GM12878 (cell line): ENCODE measurements around the gene NR1D2. TPM values are rescaled to one million over a fixed set of nuclear protein-coding genes. Genes with fewer than 3 reads are reported as not detected.

Experiments used
- BCLAF1 ChIP-seq: fragments of 450-650 bp; IDR thresholded peaks from 2 replicates; pipeline ENCODE4 v1.6.1; 2017; ENCODE audit warnings: antibody characterized with exemption, mild to moderate bottlenecking, moderate library complexity
- BRCA1 ChIP-seq: IDR thresholded peaks from 2 replicates; pipeline ENCODE4 v1.6.1; 2011; ENCODE audit warnings: low read depth, low read length, improper control_type of control experiment
- CEBPB ChIP-seq, 2 experiments: fragments of 150-350 bp in 1 of 2; IDR thresholded peaks; 2 replicates each; pipeline ENCODE4 v1.6.1; 2012 to 2014; ENCODE audit warnings: low read depth in 2 of 2, low read length in 2 of 2, borderline replicate concordance in 1 of 2, inconsistent platforms in 1 of 2
- EED ChIP-seq: sonication (generic); IDR thresholded peaks from 2 replicates; pipeline ENCODE4 v1.6.1; 2016; ENCODE audit warnings: antibody characterized with exemption, low read depth
- IRF4 ChIP-seq: IDR thresholded peaks from 2 replicates; pipeline ENCODE4 v1.6.1; 2011; ENCODE audit warnings: low read depth, low read length
- LARP7 ChIP-seq: fragments of 450-650 bp; IDR thresholded peaks from 2 replicates; pipeline ENCODE4 v1.6.1; 2017; ENCODE audit warnings: mild to moderate bottlenecking
- MXI1 ChIP-seq: fragments of 150-350 bp; IDR thresholded peaks from 2 replicates; pipeline ENCODE4 v1.6.1; 2011; ENCODE audit warnings: low read depth, mild to moderate bottlenecking, inconsistent platforms, low read length, improper control_type of control experiment
- NFXL1 ChIP-seq: fragments of 450-650 bp; IDR thresholded peaks from 2 replicates; pipeline ENCODE4 v1.6.1; 2017; ENCODE audit warnings: antibody characterized with exemption, mild to moderate bottlenecking, borderline replicate concordance
- PBX3 ChIP-seq: IDR thresholded peaks from 2 replicates; pipeline ENCODE4 v1.6.1; 2011; ENCODE audit warnings: mild to moderate bottlenecking, low read depth, low read length, moderate library complexity; ENCODE audit not compliant: insufficient replicate concordance
- POLR2AphosphoS2 ChIP-seq: IDR thresholded peaks from 2 replicates; pipeline ENCODE4 v1.6.1; 2011; ENCODE audit warnings: low read depth, mild to moderate bottlenecking, low read length, improper control_type of control experiment, moderate library complexity
- RAD51 ChIP-seq: fragments of 450-650 bp; IDR thresholded peaks from 2 replicates; pipeline ENCODE4 v1.6.1; 2016; ENCODE audit warnings: moderate library complexity, mild to moderate bottlenecking, inconsistent platforms
- RELA ChIP-seq: fragments of 450-650 bp; IDR thresholded peaks from 2 replicates; pipeline ENCODE4 v1.8.0; 2014; ENCODE audit warnings: borderline replicate concordance; ENCODE audit not compliant: partially characterized antibody
- SKIL ChIP-seq: fragments of 450-650 bp; IDR thresholded peaks from 2 replicates; pipeline ENCODE4 v1.6.1; 2017; ENCODE audit warnings: mild to moderate bottlenecking, low read depth, inconsistent platforms; ENCODE audit not compliant: poor library complexity, severe bottlenecking
- WRNIP1 ChIP-seq: IDR thresholded peaks from 2 replicates; pipeline ENCODE4 v1.6.1; 2011; ENCODE audit warnings: low read depth, low read length, improper control_type of control experiment, borderline replicate concordance
- YY1 ChIP-seq: IDR thresholded peaks from 2 replicates; pipeline ENCODE4 v1.6.1; 2011; ENCODE audit warnings: low read depth, mild to moderate bottlenecking, low read length
- ZBED1 ChIP-seq: IDR thresholded peaks from 2 replicates; pipeline ENCODE4 v1.6.1; 2016; ENCODE audit warnings: borderline replicate concordance
- ZNF217 ChIP-seq: fragments of 450-650 bp; IDR thresholded peaks from 2 replicates; pipeline ENCODE4 v1.6.1; 2017; ENCODE audit warnings: antibody characterized with exemption, mild to moderate bottlenecking
- ZSCAN29 ChIP-seq: fragments of 450-650 bp; IDR thresholded peaks from 2 replicates; pipeline ENCODE4 v1.6.1; 2017; ENCODE audit warnings: mild to moderate bottlenecking, moderate library complexity
- polyA plus RNA-seq, 11 experiments: library from polyadenylated mRNA; depleted of rRNA in 4 of 11; unstranded in 6 of 11; stranded (reverse) in 5 of 11; fragments of >200 nt; fragmentation: Nextera tagmentation in 4 of 11; fragmentation: Illumina TruSeq in 1 of 11; extraction: Ambion mirVana in 4 of 11; extraction: Trizol in 1 of 11; gene quantifications; 1 replicate in 1 of 11; 2 replicates in 10 of 11; pipeline versions ENCODE4 v1.2.1 to v1.2.3, GENCODE V29; 2011 to 2016; ENCODE audit warnings: inconsistent platforms in 2 of 11, missing spikeins in 2 of 11, low read depth in 1 of 11
- total RNA-seq, 4 experiments: library from RNA; depleted of rRNA in 3 of 4; stranded (reverse); fragments of >200 nt in 3 of 4; fragmentation: Illumina TruSeq in 1 of 4; extraction: Trizol in 1 of 4; gene quantifications; 2 replicates each; pipeline versions ENCODE4 v1.2.1 to v1.2.3, GENCODE V29; 2013 to 2021
- TF ChIP-seq, protein P1 (sequence below), 3 experiments: IDR thresholded peaks in 2 of 3; conservative IDR thresholded peaks in 1 of 3; 2 replicates each; pipeline ENCODE4 v1.5.1; 2011; ENCODE audit warnings: low read depth in 3 of 3, low read length in 3 of 3, mild to moderate bottlenecking in 3 of 3, control low read depth in 2 of 3, moderate library complexity in 2 of 3, inconsistent platforms in 1 of 3, mixed read lengths in 1 of 3; ENCODE audit not compliant: control insufficient read depth in 2 of 3, insufficient read depth in 1 of 3; ENCODE audit errors: extremely low read depth in 1 of 3
- TF ChIP-seq, protein P2 (sequence below): fragments of 450-650 bp; IDR thresholded peaks from 2 replicates; pipeline ENCODE4 v1.6.1; 2017; ENCODE audit warnings: borderline replicate concordance

Gene NR1D2
- total and polyA plus RNA-seq, 10 of the 15 experiments (the other 5 are each of a cell fraction or from before 2014, with no cell fraction given): 0.67 to 5.3 (median 2.6) TPM

GRCh38 chr3:23944861-23945662 lies at the start of gene NR1D2 (continued):
- TF ChIP-seq BCLAF1: no peak
- no peak for TF ChIP-seq ZBED1
- TF ChIP-seq LARP7: peak; percentile 69
- TF ChIP-seq, protein P1, sequence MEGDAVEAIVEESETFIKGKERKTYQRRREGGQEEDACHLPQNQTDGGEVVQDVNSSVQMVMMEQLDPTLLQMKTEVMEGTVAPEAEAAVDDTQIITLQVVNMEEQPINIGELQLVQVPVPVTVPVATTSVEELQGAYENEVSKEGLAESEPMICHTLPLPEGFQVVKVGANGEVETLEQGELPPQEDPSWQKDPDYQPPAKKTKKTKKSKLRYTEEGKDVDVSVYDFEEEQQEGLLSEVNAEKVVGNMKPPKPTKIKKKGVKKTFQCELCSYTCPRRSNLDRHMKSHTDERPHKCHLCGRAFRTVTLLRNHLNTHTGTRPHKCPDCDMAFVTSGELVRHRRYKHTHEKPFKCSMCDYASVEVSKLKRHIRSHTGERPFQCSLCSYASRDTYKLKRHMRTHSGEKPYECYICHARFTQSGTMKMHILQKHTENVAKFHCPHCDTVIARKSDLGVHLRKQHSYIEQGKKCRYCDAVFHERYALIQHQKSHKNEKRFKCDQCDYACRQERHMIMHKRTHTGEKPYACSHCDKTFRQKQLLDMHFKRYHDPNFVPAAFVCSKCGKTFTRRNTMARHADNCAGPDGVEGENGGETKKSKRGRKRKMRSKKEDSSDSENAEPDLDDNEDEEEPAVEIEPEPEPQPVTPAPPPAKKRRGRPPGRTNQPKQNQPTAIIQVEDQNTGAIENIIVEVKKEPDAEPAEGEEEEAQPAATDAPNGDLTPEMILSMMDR (IDR thresholded peaks at IDR 0.05 in 2 of 3, conservative IDR thresholded peaks at IDR 0.05 in 1 of 3; ENCODE audit: control insufficient read depth in 2 of 3, extremely low read depth in 1 of 3, insufficient read depth in 1 of 3, low read depth in 3 of 3, low read length in 3 of 3): peak in 1 of 3 experiments; percentile 31; a peak in 1 of 6 replicates
- TF ChIP-seq WRNIP1: no peak
- no peak for TF ChIP-seq BRCA1
- TF ChIP-seq IRF4: no peak
- TF ChIP-seq, protein P2, sequence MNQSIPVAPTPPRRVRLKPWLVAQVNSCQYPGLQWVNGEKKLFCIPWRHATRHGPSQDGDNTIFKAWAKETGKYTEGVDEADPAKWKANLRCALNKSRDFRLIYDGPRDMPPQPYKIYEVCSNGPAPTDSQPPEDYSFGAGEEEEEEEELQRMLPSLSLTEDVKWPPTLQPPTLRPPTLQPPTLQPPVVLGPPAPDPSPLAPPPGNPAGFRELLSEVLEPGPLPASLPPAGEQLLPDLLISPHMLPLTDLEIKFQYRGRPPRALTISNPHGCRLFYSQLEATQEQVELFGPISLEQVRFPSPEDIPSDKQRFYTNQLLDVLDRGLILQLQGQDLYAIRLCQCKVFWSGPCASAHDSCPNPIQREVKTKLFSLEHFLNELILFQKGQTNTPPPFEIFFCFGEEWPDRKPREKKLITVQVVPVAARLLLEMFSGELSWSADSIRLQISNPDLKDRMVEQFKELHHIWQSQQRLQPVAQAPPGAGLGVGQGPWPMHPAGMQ: no peak
- TF ChIP-seq YY1: no peak
- TF ChIP-seq CEBPB (IDR thresholded peaks at IDR 0.05; ENCODE audit: borderline replicate concordance in 1 of 2, low read depth in 2 of 2, low read length in 2 of 2): no peak
- no peak for TF ChIP-seq POLR2AphosphoS2
- peak; percentile 29; the same call in 1 of the 2 replicates for TF ChIP-seq MXI1
- TF ChIP-seq SKIL: no peak
- TF ChIP-seq ZSCAN29: no peak
- TF ChIP-seq RAD51: no peak
- no peak for TF ChIP-seq PBX3
- TF ChIP-seq EED: peak; percentile 44; the same call in 1 of the 2 replicates
- no peak for TF ChIP-seq NFXL1
- no peak for TF ChIP-seq ZNF217
- TF ChIP-seq RELA: no peak
